ENCODE data around the gene AGR3. TPM values are rescaled to one million over a fixed set of nuclear protein-coding genes. Genes with fewer than 3 reads are reported as not detected.

Gene AGR3
- total RNA-seq, 1 experiment from 2014 or later = 1.2 TPM

DNA sequence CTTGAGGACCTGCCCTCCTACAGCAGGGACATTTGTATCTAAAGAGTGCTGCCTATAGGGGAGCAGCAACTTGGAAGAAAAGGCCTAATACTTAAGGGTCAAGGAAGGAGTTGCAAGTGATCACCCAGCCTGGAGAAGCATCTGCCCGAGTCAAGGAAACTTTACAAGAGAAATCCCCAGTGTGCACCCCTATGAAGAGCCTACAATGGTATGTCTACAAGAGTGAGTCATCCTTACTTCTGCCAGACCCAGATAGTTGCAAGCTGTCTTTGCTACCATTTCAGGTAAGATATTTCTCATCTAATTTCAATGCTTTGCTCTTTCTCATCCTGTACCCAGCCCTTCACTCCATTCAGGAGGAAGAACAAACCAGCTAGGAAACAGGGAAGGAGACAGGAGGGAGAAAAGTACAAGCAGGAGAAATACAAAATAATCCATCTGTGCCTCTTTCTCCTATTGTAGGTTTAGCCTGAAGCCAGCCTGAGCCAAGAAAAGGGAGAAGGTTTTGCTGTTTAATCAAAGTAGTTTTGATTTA, 34.4 kb upstream of the AGR3 start:
- no peak for DNase-seq
- CTCF ChIA-PET = interaction anchor here (0.5 to 2.3 kb wide), 2 partner anchors 23 to 111 kb away, joined by 4 to 6 read pairs; no protein-coding TSS in a partner anchor
- no peaks in the 10 kb centered on the region for H3K27me3 Mint-ChIP-seq (ENCODE audit: insufficient read depth, unreplicated experiment)
- intact Hi-C loops (cut with micrococcal nuclease; ENCODE audit: unreplicated experiment) = no loop called here
- Histone ChIP-seq H3K4me3 (ENCODE audit: low read depth, low read length) (peak overlapping the region; percentile 1; the same call in 1 of the 2 replicates), H3K9me3 (no peaks in the 10 kb centered on the region), H3K36me3 (ENCODE audit: control insufficient read depth, insufficient read depth, low read length) (no peaks in the 10 kb centered on the region; the same call in 1 of the 2 replicates), H3K27me3 (replicated peaks; ENCODE audit: control insufficient read depth, insufficient read depth, low read length) (no peaks in the 10 kb centered on the region), H3K4me1 (peaks cover 36% of the 10 kb centered on the region)
- peaks cover 20% of the 10 kb centered on the region for H3K9me3 Mint-ChIP-seq (ENCODE audit: unreplicated experiment)
- no peaks in the 10 kb centered on the region for H3K36me3 Mint-ChIP-seq (ENCODE audit: insufficient read depth, unreplicated experiment)
- peak overlapping the region; percentile 13 for H3K4me3 Mint-ChIP-seq (ENCODE audit: unreplicated experiment)
- BruUV-seq (replicated peaks) = no TSS peak
- no peak for TF ChIP-seq CTCF (IDR thresholded peaks at IDR 0.05; ENCODE audit: insufficient read depth in 1 of 2, low read depth in 1 of 2, low read length in 1 of 2, severe bottlenecking in 1 of 2, unreplicated experiment in 1 of 2)
- H3K4me1 Mint-ChIP-seq (ENCODE audit: low read depth, unreplicated experiment) = peaks cover 21% of the 10 kb centered on the region
- H3K27ac Mint-ChIP-seq (ENCODE audit: unreplicated experiment) = no peak overlapping the region
- POLR2A ChIA-PET = no interaction called here

DNA sequence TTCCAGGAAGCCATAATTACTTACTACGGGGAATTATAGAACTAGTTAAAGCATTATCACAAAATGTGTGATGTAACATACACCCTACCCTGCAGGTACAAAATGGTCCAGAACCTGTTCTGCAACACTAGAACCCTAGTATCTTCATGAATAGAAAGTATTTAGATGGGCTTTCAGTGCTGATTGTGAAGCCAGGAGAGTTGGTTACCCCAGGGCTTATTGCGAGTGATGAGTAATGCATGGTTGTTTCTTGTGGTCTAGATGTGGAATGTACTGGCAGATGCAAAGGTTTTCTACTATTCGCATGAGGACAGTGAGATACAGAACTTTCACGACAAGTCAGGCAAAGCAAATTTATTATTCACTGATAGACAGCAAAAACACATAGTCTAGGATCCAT, 33.6 kb upstream of the AGR3 start:
- Mint-ChIP-seq H3K4me1 (ENCODE audit: low read depth, unreplicated experiment) (peaks cover 19% of the 10 kb centered on the region), H3K27me3 (ENCODE audit: insufficient read depth, unreplicated experiment) (no peaks in the 10 kb centered on the region), H3K9me3 (ENCODE audit: unreplicated experiment) (peaks cover 20% of the 10 kb centered on the region), H3K36me3 (ENCODE audit: insufficient read depth, unreplicated experiment) (no peaks in the 10 kb centered on the region), H3K27ac (ENCODE audit: unreplicated experiment) (no peak overlapping the region), H3K4me3 (ENCODE audit: unreplicated experiment) (no peak overlapping the region)
- intact Hi-C loops (cut with micrococcal nuclease; ENCODE audit: unreplicated experiment) = no loop called here
- no TSS peak for BruUV-seq (replicated peaks)
- CTCF ChIA-PET = no interaction called here
- POLR2A ChIA-PET = no interaction called here
- Histone ChIP-seq H3K36me3 (ENCODE audit: control insufficient read depth, insufficient read depth, low read length) (no peaks in the 10 kb centered on the region; the same call in 1 of the 2 replicates), H3K4me3 (ENCODE audit: low read depth, low read length) (no peak overlapping the region), H3K4me1 (peaks cover 33% of the 10 kb centered on the region), H3K27me3 (replicated peaks; ENCODE audit: control insufficient read depth, insufficient read depth, low read length) (no peaks in the 10 kb centered on the region), H3K9me3 (no peaks in the 10 kb centered on the region)
- no peak for DNase-seq
- TF ChIP-seq CTCF (IDR thresholded peaks at IDR 0.05; ENCODE audit: insufficient read depth in 1 of 2, low read depth in 1 of 2, low read length in 1 of 2, severe bottlenecking in 1 of 2, unreplicated experiment in 1 of 2) = no peak

GRCh38 chr7:16914771-16915170, 33.0 kb upstream of the AGR3 start:
- Histone ChIP-seq H3K4me1 (peaks cover 33% of the 10 kb centered on the region), H3K4me3 (ENCODE audit: low read depth, low read length) (no peak overlapping the region), H3K9me3 (no peaks in the 10 kb centered on the region), H3K27me3 (replicated peaks; ENCODE audit: control insufficient read depth, insufficient read depth, low read length) (no peaks in the 10 kb centered on the region), H3K36me3 (ENCODE audit: control insufficient read depth, insufficient read depth, low read length) (no peaks in the 10 kb centered on the region; the same call in 1 of the 2 replicates)
- Mint-ChIP-seq H3K36me3 (ENCODE audit: insufficient read depth, unreplicated experiment) (no peaks in the 10 kb centered on the region), H3K27me3 (ENCODE audit: insufficient read depth, unreplicated experiment) (no peaks in the 10 kb centered on the region), H3K27ac (ENCODE audit: unreplicated experiment) (no peak overlapping the region), H3K9me3 (ENCODE audit: unreplicated experiment) (peaks cover 24% of the 10 kb centered on the region), H3K4me1 (ENCODE audit: low read depth, unreplicated experiment) (peaks cover 19% of the 10 kb centered on the region), H3K4me3 (ENCODE audit: unreplicated experiment) (no peak overlapping the region)
- intact Hi-C loops (cut with micrococcal nuclease; ENCODE audit: unreplicated experiment) = loop anchor here (1.0 kb wide), 1 partner anchor 9 kb away; no protein-coding TSS in a partner anchor
- ChIA-PET POLR2A (no interaction called here), CTCF (interaction anchor here (0.7 kb wide), 1 partner anchor 23 kb away, joined by 3 read pairs; no protein-coding TSS in a partner anchor)
- peak; percentile 47 to 56 for DNase-seq
- BruUV-seq (replicated peaks) = no TSS peak
- no peak for TF ChIP-seq CTCF (IDR thresholded peaks at IDR 0.05; ENCODE audit: insufficient read depth in 1 of 2, low read depth in 1 of 2, low read length in 1 of 2, severe bottlenecking in 1 of 2, unreplicated experiment in 1 of 2)
